HUDEP-2 (cell line): ENCODE measurements around the gene TRAIP.
"Not testable (repeated sequence)": the region's sequence is repeated elsewhere in the genome, so short reads cannot be mapped to it uniquely, and the experiment has no call there.

Source experiments
- DNase-seq, 76 experiments: peaks; one replicate each; lab custom pipeline; 2025; ENCODE audit not compliant: unreplicated experiment in 76 of 76; lab: John Stamatoyannopoulos, UW

Gene TRAIP

DNA sequence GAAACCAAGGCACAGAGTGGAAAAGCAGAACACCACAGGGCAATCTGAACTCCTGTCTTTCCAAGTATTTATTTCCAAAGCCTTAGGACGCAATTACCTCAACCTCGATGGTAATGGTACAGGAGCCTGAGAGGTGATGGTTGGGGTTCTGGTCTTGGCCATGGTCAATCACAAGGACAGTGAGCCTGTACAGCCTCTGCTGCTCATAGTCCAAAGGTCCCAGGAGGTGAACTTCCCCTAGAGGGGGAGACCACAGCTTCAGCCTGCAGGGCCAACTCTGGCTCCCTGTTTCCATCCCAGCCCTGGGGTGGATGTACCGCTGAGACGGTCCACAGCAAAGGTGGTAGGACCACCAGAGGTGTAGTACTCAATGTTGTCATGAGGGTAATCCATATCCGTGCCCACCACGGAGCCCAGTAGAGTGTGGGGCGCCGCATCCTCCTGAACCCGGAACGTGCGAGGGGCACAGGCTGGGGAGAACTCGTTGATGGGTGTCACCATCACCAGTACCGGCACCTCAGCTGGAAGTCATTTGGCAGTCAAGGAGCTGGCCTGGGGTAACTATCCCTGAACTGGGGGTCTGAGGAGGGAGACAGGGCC lies 62.8 kb downstream of the TRAIP start:
- DNase-seq: no peak

DNA sequence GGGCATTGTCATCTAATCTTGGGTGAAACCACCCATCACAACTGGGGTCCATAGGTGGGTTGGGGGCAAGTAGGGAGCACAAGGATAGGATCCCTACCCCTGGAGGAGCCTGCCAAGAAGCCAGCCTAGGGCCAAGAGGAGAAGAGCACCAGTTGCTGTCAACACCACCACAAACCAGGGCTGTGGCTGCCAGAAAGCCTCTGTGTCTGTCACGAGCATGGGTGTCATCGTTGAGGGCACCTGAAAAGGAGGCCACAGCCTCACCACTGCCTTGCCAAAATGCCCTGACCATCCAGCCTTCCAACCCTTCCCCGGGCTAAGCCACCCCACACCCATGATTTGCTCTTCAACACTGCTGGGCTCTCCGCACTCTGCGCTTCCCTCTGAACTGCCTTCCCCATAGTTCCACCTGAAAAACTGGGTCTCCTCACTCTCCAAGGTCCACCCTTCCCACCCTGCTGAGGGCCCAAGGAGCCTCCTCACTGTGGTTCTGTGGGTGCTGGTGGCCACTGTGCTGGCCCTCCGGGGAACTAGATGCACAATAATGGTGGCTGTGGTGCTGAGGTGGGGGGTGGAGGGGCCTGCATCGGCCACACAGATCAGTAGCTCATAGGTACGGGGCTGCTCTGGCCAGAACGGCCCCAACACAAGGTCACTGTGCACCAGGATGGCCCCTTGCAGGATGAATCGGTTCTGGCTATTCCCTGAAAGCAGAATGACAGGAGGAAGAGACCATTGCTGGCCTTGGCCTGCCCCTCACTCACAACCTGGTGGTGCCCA lies 63.8 kb downstream of the TRAIP start:
- DNase-seq: no peak

DNA sequence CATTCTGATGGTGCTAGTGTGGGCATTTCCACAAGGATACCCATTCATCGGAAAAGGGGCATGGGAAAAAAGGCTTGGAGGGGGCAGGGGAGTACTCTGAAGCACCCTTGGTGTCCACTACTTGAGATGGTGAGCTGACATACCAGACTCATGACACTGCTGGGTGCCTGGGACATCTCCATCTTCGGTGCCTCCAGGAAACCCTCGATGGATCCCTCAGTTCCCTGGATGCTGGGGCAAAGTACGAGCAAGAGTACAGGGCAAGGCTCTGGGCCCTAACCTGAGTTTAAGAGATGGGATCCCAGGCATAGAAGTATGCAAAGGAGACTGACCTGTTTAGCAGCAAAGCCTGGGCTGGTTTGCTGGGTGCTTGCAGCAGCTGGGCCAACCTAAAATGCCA lies 64.8 kb downstream of the TRAIP start:
- DNase-seq: no peak

DNA sequence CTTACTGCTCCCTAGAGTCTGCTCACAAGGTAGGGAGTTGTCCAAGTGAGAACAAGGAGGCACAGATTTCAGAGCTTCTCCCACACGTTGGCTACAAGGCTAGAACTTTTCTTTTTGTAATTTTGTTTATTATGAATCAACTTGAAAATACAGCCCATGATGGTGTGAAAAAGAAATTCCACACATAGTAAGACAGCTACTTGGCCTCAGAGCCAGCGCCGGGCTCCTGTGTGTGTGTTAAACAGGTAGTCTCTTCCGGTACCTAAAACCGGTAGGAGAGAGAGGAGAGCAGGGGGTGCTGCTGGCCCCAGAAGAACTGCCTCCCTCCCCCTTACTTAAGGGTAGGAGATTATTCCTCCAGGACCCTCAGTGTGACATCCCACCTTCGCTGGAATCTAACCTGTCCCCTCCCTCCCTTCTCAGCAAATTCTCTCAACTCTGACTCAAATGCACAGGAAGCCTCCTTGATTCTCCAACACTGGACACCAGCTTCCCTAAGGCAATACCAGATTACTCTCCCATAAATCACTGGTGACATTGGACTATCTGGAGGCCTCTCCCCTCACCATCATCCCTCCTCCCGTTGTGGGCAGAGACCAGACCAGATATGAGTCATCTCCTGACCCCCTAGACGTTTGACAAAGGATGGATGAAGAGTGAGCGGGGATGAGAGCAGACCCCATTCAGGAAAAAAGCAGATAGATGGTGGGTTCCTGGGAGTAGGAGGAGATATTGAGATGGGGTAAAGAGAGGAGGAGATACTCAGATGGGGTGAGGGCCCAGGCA lies 65.5 kb downstream of the TRAIP start:
- no peak for DNase-seq

DNA sequence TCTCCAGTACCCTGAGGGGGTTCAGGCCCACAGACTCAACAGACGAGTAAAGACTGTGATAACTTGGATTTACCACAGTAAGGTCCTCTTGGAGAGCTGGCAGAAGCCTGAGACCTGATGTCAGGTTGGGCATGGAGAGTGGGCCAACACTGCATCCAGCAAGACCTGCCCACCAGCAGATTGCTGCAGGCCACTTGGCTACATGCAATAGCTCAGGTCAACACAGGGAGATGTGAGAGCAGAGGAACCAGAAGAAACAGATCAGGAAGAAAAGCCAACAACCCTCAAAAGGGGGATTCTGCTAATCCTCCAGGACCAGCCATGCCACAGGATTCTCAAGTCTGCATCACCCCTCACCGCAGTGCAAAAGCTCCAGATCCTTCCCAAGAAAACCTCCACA lies 68.3 kb downstream of the TRAIP start:
- no peak for DNase-seq

DNA sequence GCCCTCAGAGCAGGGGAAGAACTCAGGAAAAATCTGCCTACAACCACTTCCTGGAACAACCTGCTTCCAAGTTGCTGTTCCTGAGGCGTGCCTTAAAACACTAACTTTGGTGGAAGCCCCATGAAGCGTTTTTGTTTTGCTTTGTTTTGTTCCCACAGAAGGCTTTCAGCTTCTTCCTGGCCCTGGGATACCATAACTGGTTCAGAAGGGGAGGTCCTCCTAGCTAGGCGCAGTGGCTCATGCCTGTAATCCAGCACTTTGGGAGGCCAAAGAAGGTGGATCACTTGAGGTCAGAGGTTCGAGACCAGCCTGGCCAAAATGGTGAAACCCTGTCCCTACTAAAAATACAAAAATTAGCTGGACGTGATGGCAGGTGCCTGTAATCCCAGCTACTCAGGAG lies 68.8 kb downstream of the TRAIP start:
- no peak for DNase-seq

DNA sequence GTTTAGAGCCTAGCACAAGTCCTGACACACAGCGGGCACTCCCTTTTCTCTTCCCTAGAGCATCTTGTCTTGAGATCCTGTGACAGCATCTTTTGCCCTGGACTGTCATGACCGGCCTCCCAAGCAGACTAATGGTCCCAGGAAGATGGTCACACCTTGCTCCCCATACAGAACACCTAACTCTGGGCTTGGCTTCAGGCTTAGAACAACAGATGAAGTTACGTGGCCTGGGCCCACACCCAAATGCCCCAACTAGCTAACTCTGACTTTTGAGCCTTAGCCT lies 69.2 kb downstream of the TRAIP start:
- peak in 3 of 76 experiments; percentile 7 to 24 (median 17) for DNase-seq

DNA sequence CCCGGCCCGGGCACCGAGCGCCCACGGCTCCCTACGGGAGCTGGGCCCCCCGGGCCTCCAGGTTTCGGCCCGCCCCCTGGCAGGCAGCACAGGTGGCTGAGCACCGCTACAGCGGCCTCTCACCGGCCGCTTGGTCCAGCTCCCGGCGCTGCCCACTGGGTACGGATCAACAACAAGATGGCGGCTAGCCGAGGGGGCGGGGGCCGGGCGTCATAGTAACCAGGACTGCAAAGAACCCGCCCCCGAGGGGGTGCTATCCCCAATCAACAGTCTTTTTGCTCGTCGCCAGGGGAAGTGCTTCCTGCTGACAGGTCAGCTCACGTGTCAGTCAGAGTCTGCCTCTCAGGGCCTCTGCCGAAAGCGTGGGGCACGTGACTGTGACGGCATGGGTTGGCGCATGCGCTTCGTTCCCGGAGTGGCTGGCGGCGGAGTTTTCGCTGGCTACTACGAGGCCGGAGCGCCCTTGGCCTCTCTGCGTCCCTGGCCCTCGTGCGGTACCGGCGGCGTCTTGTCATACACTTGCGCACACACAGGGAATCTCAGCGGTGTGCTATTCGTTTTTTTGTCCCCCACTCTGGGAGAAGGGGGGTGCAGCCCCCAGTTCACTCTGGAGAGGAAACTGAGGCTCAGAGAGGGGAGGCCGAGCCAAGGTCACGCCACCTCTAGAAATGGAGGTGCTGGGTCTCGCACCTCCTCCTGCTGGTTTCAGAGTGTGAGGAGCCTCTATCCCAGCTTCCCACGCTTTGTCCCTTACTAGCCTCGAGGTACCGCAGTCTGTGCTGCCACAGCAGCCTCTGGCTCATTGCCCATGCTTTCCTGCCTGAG lies 69.8 kb downstream of the TRAIP start, which contains the start of gene IP6K1:
Gene IP6K1 (minus strand): TSS at position 186 of the 825 bp plus-strand sequence. CDS start 38,502 bp downstream, outside the sequence.
- peak in 75 of 76 experiments; percentile 82 to 100 (median 99) for DNase-seq

DNA sequence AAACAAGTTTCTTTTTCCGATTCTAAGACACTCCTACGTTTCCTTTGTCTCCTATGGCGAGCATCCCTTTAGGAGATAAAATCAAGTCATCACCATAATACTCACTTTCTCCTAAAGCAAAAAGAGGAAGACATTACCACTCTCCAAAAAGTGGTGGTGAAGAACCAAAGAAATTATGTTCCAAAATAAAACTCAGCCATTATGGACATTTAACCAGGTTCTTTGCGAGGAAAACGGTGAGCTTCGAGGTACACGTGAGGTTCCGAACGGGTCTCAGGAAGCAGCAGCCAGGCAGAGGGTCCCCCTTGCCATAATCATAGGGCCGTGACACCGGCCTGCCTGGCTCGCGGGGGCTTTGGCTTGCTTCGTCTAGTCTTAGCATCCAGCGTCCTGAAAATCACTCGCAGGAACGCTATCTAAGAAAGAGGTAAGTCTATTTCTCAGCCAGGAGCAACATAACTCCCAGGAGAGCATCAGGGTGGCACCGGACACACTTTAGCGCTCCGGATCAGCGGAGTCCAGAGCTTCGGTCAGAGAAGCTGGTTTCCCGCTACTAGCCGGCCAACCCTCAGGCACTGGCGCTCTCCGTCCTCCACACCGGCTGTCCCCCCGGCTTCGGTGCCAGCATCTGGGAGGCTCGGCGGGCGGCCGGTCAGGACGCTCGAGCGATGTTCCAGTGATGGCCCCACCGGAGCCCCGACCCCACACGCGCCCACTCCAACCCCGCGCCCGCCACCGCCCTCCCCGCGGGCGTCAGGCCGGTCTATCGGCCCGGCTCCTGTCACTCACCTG lies 70.6 kb downstream of the TRAIP start:
- DNase-seq: peak in 8 of 76 experiments; percentile 29 to 54 (median 46)

DNA sequence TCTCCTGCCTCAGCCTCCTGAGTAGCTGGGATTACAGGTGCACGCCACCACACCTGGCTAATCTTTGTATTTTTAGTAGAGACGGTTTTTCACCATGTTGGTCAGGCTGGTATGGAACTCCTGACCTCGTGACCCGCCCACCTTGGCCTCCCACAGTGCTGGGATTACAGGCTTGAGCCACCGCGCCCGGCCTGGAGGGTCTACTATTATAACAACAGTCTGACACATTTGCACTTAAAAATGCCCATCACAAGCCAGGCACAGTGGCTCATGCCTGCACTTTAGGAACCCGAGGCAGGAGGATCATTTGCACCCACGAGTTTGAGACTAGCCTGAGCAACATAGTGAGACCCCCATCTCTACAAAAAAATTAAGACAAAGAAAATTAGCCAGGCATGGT lies 74.1 kb downstream of the TRAIP start:
- not testable (repeated sequence) for DNase-seq

DNA sequence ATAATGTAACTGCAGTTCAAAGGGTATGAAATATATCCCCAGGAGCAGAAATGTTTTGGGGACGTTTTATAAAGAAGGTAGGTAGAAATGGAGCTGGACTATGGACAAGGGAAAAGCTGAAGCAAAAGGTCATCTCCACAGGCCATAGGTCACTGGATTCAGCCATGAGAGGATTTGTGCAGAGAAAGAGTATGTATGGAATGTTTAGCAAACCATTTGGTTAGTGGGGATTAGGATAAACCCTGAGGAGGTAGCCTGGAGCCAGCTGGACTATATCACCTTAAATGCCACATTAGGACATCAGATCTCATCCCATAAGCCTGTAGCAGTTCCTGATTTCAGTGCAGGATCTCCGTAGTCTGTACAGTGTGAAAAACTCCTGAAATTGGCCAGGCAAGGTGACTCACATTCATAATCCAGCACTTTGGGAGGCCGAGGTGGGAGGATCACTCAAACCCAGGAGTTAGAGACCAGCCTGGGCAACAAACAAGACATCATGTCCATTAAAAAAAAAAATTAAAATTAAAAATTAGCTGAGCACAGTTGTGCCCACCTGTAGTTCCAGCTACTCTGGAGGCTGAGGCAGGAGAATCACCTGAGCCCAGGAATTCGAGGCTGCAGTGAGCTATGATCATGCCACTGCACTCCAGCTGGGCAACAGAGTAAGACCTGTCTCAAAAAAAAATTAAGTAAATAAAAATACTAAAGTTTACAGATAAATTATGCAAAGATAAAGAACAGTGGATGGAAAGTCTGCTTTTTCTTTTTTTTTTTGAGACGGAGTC lies 74.8 kb downstream of the TRAIP start:
- no peak for DNase-seq

DNA sequence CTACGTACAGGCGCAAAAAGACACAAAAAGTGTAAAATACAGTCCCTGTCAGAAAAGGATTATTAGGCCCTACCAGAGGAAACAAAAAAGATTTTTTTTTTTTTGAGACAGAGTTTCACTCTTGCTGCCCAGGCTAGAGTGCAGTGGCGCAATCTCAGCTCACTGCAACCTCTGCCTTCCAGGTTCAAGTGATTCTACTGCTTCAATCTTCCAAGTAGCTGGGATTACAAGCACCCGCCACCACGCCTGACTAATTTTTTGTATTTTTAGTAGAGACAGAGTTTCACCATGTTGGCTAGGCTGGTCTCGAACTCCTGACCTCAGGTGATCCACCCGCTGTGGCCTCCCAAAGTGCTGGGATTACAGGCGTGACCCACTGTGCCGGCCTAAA lies 75.4 kb downstream of the TRAIP start:
- not testable (repeated sequence) for DNase-seq

DNA sequence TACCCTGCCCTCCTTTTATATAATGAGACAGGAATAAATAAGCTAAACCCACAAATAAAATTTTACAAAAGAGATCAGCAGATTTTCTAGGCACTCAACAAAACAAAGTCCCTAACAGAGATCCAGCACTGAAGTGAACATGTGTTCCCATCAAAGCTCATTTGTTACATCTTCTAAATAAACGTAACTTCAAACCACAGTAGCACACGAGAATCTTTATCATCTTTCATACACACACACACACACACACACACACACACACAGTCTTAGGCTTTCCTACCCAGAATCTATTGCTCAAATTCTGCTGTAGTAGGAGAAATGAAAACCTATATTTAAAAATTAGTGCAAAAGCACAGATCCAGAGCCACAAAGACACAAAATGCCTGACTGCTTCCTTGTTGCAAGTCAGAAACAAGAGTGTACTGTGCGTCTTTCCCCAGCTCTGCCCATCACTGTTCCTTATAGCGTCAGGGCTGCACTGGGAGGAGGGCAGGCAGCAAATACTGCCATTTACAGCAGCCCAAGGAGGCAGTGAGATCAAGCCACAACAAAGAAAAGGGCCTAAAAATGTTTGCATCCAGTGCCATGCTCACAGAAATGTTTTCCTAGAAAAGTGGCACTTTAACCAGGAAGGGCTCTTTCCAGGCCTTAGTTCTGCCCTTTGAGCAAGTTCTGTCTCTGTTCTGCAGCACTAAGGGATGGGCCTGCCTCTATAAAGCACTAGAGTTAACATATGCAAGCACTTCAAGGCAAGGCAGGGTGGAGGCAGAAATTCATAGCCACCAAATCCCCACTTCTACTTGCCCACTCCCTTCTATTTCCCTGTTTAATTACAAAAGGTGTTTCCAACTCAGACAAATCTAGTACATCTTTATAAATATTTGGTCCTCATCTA lies 76.0 kb downstream of the TRAIP start:
- no peak for DNase-seq

DNA sequence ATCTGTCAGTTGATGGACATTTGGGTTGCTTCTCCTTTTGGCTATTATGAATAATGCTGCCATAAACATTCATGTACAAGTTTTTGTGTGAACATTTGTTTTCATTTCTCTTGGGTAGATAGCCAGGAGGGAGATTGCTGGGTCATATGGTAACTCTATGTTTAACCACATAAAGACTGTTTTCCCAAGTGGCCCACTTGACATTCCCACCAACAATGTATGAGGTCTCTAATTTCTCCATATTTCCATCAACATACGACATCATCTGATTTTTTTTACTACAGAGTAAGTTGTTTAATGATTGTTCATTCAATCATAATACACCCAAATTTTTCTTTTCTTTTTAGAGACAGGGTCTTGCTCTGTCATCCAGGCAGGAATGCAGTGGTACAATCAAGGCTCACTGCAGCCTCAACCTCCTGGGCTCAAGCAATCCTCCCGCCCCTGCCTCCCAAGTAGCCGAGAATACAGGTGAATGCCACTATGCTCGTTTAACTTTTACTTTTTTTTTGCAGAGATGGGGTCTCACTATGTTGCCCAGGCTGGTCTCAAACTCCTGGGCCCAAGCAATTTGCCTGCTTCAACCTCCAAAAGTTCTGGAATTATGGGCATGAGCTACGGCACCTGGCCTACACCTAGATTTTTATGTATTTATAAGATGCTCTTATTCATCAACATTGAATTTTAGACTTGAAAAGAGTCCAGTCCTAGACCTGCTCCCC lies 76.8 kb downstream of the TRAIP start:
- no peak for DNase-seq
